ENCODE measurements around the gene SAP30BP. TPM values are rescaled to one million over a fixed set of nuclear protein-coding genes. Genes with fewer than 3 reads are reported as not detected.

The SAP30BP gene
- polyA plus RNA-seq, 2 of the 4 experiments (the other 2 are of a cell fraction) = 103 to 139 TPM

- 93% methylated on average over 10 of the region's 10 CpGs for WGBS (ENCODE audit: missing lambda C conversion rate)
- no peak for FAIRE-seq
- POLR2A ChIA-PET = interaction anchor here (1.0 kb wide), 1 partner anchor 23 kb away, joined by 3 read pairs; no protein-coding TSS in a partner anchor
Measured at GRCh38 chr17:75752405-75752709, 85.2 kb downstream of the SAP30BP start.

More at GRCh38 chr17:75752405-75752709, 85.2 kb downstream of the SAP30BP start:
- H3K27ac ChIP-seq = no peak overlapping the region
- ATAC-seq (no peak), DNase-seq (ENCODE audit: low read depth in 1 of 2, low spot score in 1 of 2) (no peak)
- TF ChIP-seq PHF8 (IDR thresholded peaks at IDR 0.05; ENCODE audit: borderline replicate concordance, low read depth) (no peak), ZSCAN20 (CRISPR knock-in tag; IDR thresholded peaks at IDR 0.05) (no peak), RARB (CRISPR knock-in tag; IDR thresholded peaks at IDR 0.05) (no peak), PBX3 (IDR thresholded peaks at IDR 0.05) (no peak), ELK1 (IDR thresholded peaks at IDR 0.05; ENCODE audit: low read depth, low read length) (no peak), FOXS1 (CRISPR knock-in tag; IDR thresholded peaks at IDR 0.05) (no peak), CHD2 (IDR thresholded peaks at IDR 0.05; ENCODE audit: low read length, partially characterized antibody) (no peak), SREBF2 (IDR thresholded peaks at IDR 0.05) (no peak), ESRRA (IDR thresholded peaks at IDR 0.05; ENCODE audit: borderline replicate concordance, low read length) (no peak), MAX (IDR thresholded peaks at IDR 0.05) (no peak), BHLHE40 (IDR thresholded peaks at IDR 0.05; ENCODE audit: low read depth, low read length) (no peak), MYC (IDR thresholded peaks at IDR 0.05; ENCODE audit: borderline replicate concordance, low read length) (no peak), REST (IDR thresholded peaks at IDR 0.05) (no peak), CTCF (IDR thresholded peaks at IDR 0.05) (no peak), RAD21 (conservative IDR thresholded peaks at IDR 0.05 in 1 of 2, IDR thresholded peaks at IDR 0.05 in 1 of 2) (no peak)
- H3K4me2 ChIP-seq = no peak overlapping the region
- CTCF ChIA-PET = interaction anchor here (0.6 to 43.5 kb wide), 6 partner anchors 8 to 108 kb away, joined by 3 to 1931 read pairs (median 4); partner anchors contain the start of genes GALK1, RECQL5, SAP30BP and SMIM5
- H3K4me1 ChIP-seq = peaks cover 10% of the 10 kb centered on the region
- H3K4me3 ChIP-seq = no peak overlapping the region
- H3K9me3 ChIP-seq = no peaks in the 10 kb centered on the region

Measured in A549 (cell line).